ENCODE measurements around the gene MAGI1.
A peak's percentile ranks its signal among the peaks of the same experiment; 100 is the strongest.

MAGI1 gene

GRCh38 chr3:65687741-65688140 is 351.0 kb downstream of the MAGI1 start:
- no peak for DNase-seq

- DNase-seq: no peak
These were observed 353.0 kb downstream of the MAGI1 start for GRCh38 chr3:65685621-65686235.

GRCh38 chr3:65678516-65678915 is 360.2 kb downstream of the MAGI1 start:
- DNase-seq: no peak

- no peak for DNase-seq
These were observed 361.2 kb downstream of the MAGI1 start for GRCh38 chr3:65677486-65678010.

GRCh38 chr3:65676580-65676979 is 362.1 kb downstream of the MAGI1 start:
- no peak for DNase-seq

- DNase-seq: no peak
These were observed 363.7 kb downstream of the MAGI1 start for GRCh38 chr3:65675011-65675410.

- DNase-seq: no peak
These were observed 364.5 kb downstream of the MAGI1 start for GRCh38 chr3:65674226-65674625.

GRCh38 chr3:65672871-65673815 is 365.6 kb downstream of the MAGI1 start:
- DNase-seq: peak; percentile 7

- DNase-seq: no peak
These were observed 366.7 kb downstream of the MAGI1 start for GRCh38 chr3:65672061-65672460.

GRCh38 chr3:65671004-65671403 is 367.7 kb downstream of the MAGI1 start:
- DNase-seq: no peak

GRCh38 chr3:65669163-65669875 is 369.4 kb downstream of the MAGI1 start:
- DNase-seq: no peak

GRCh38 chr3:65667963-65668362 is 370.8 kb downstream of the MAGI1 start:
- no peak for DNase-seq

GRCh38 chr3:65666448-65667091 is 372.1 kb downstream of the MAGI1 start:
- DNase-seq: no peak

- no peak for DNase-seq
These were observed 372.8 kb downstream of the MAGI1 start for GRCh38 chr3:65665915-65666314.

GRCh38 chr3:65664931-65665330 is 373.8 kb downstream of the MAGI1 start:
- DNase-seq: no peak

- DNase-seq: no peak
These were observed 374.3 kb downstream of the MAGI1 start for GRCh38 chr3:65664446-65664845.

GRCh38 chr3:65662095-65662494 is 376.6 kb downstream of the MAGI1 start:
- no peak for DNase-seq

- DNase-seq: no peak
These were observed 378.6 kb downstream of the MAGI1 start for GRCh38 chr3:65660000-65660598.

- DNase-seq: no peak
These were observed 379.3 kb downstream of the MAGI1 start for GRCh38 chr3:65659396-65659795.

GRCh38 chr3:65658401-65658800 is 380.3 kb downstream of the MAGI1 start:
- DNase-seq: no peak

- DNase-seq: no peak
These were observed 383.7 kb downstream of the MAGI1 start for GRCh38 chr3:65655061-65655460.

GRCh38 chr3:65653731-65654130 is 385.0 kb downstream of the MAGI1 start:
- DNase-seq: no peak
